GM21447 (cell line): Measurements from ENCODE around the gene ARRDC4.

ENCODE experiments used
- ATAC-seq: cut with Tn5 transposase; IDR thresholded peaks from one replicate; pipeline ENCODE4 v1.9.1; 2021; ENCODE audit not compliant: unreplicated experiment

Gene ARRDC4

GRCh38 chr15:97995881-97996603 is 35.5 kb downstream of the ARRDC4 start:
- ATAC-seq: no peak

- ATAC-seq: no peak
These were observed 38.0 kb downstream of the ARRDC4 start for GRCh38 chr15:97998307-97999071.

GRCh38 chr15:98000249-98001203 is 40.0 kb downstream of the ARRDC4 start:
- no peak for ATAC-seq

GRCh38 chr15:98001663-98002194 is 41.2 kb downstream of the ARRDC4 start:
- no peak for ATAC-seq

GRCh38 chr15:98002419-98002818 is 41.9 kb downstream of the ARRDC4 start:
- no peak for ATAC-seq

- ATAC-seq: no peak
These were observed 42.4 kb downstream of the ARRDC4 start for GRCh38 chr15:98002866-98003265.

- ATAC-seq: no peak
These were observed 43.0 kb downstream of the ARRDC4 start for GRCh38 chr15:98003518-98003917.

GRCh38 chr15:98003996-98004395 is 43.5 kb downstream of the ARRDC4 start:
- no peak for ATAC-seq

GRCh38 chr15:98005659-98006058 is 45.2 kb downstream of the ARRDC4 start:
- ATAC-seq: no peak

- no peak for ATAC-seq
These were observed 48.7 kb downstream of the ARRDC4 start for GRCh38 chr15:98009169-98009568.

GRCh38 chr15:98009971-98010370 is 49.5 kb downstream of the ARRDC4 start:
- ATAC-seq: no peak

- ATAC-seq: no peak
These were observed 51.9 kb downstream of the ARRDC4 start for GRCh38 chr15:98012354-98012753.

- ATAC-seq: no peak
These were observed 53.1 kb downstream of the ARRDC4 start for GRCh38 chr15:98013631-98014030.

GRCh38 chr15:98017150-98017964 is 56.9 kb downstream of the ARRDC4 start:
- ATAC-seq: no peak

- ATAC-seq: no peak
These were observed 58.4 kb downstream of the ARRDC4 start for GRCh38 chr15:98018761-98019351.
